BLaER1 treated with 17β-estradiol and CSF1 and Interleukin-3, amounts not matched to agents 10 nM and 100 nM (cell line): Measurements from ENCODE around the gene CALB2.

ENCODE experiments used
- H3K27ac ChIP-seq, 11 experiments: shearing (Covaris generic); formaldehyde crosslinking; 2 replicates each; pipeline ENCODE4 v1.8.1; 2022
- H3K27me3 ChIP-seq, 11 experiments: shearing (Covaris generic); formaldehyde crosslinking; 2 replicates each; pipeline ENCODE4 v1.8.1; 2022
- H3K36me3 ChIP-seq, 11 experiments: shearing (Covaris generic); formaldehyde crosslinking; 2 replicates each; pipeline ENCODE4 v1.8.1; 2022
- H3K4me1 ChIP-seq, 10 experiments: shearing (Covaris generic); formaldehyde crosslinking; 2 replicates each; pipeline ENCODE4 v1.8.1; 2022
- H3K4me2 ChIP-seq, 11 experiments: shearing (Covaris generic); formaldehyde crosslinking; 2 replicates each; pipeline ENCODE4 v1.8.1; 2022
- H3K4me3 ChIP-seq, 10 experiments: shearing (Covaris generic); formaldehyde crosslinking; 2 replicates each; pipeline ENCODE4 v1.8.1; 2022
- H3K9ac ChIP-seq, 11 experiments: shearing (Covaris generic); formaldehyde crosslinking; 2 replicates each; pipeline ENCODE4 v1.8.1; 2022
- H3K9me3 ChIP-seq, 11 experiments: shearing (Covaris generic); formaldehyde crosslinking; replicated peaks in 1 of 11; 2 replicates each; pipeline ENCODE4 v1.8.1; 2022
- H4K20me1 ChIP-seq, 11 experiments: shearing (Covaris generic); formaldehyde crosslinking; 2 replicates each; pipeline ENCODE4 v1.8.1; 2022
- Cebpa-rat ChIP-seq, 11 experiments: shearing (Covaris generic); IDR thresholded peaks; 2 replicates each; pipeline ENCODE4 v1.8.1; 2022

CALB2 gene

DNA sequence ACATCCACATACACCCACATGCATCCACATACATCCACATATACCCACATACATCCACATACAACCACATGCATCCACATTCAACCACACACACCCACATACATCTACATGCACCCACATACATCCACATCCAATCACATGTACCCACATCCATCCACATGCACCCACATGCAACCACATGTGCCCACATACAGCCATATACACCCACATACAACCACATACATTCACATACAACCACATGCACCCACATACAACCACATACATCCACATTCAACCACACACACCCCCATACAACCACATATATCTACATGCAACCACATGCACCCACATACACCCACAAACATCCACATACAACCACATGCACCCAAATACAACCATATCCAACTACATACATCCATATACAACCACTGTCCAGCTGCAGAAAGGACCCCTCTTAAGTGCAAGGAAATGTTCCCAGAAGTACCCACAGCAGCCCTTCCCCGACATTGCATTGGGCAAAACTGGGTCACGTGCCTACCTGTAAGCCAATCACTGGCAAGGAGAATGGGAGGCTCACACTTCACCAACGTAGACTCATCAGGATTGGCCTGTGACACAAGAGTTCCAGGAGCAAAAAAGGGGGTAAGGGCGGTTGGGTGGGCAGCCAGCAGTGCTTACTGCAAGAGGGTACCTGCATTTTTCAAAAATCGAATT is 18.1 kb downstream of the CALB2 start:
- no peak overlapping the region for H3K4me3 ChIP-seq
- no peak for TF ChIP-seq Cebpa-rat (IDR thresholded peaks at IDR 0.05)
- no peaks in the 10 kb centered on the region for H3K36me3 ChIP-seq
- no peak overlapping the region for H3K9ac ChIP-seq
- no peaks in the 10 kb centered on the region for H3K4me1 ChIP-seq
- H3K27ac ChIP-seq, result no peak overlapping the region
- H4K20me1 ChIP-seq, result no peaks in the 10 kb centered on the region
- no peaks in the 10 kb centered on the region for H3K27me3 ChIP-seq
- H3K9me3 ChIP-seq, result no peaks in the 10 kb centered on the region
- no peak overlapping the region for H3K4me2 ChIP-seq

DNA sequence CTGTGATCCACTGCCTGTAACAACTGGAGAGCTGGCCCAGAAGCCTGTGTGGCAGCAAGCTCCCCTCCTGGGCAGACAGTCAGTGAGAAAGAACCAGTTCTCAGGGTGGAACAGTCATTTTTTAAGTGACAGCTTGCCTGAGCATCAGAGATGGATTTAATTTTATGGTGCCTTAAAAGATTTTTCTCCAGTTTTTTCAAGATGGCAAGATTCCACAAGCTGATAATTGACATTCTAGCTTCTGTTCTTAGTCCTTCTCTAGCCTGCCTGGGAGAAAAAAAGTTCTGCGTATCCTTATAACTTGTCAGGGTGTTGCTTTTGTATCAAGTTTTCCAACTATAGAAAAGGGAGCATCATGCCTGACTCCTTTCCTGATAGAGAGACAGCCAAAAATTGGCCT is 21.2 kb downstream of the CALB2 start:
- H3K36me3 ChIP-seq, result no peaks in the 10 kb centered on the region
- no peaks in the 10 kb centered on the region for H3K9me3 ChIP-seq
- H3K9ac ChIP-seq, result no peak overlapping the region
- no peaks in the 10 kb centered on the region for H3K27me3 ChIP-seq
- H3K27ac ChIP-seq, result no peak overlapping the region
- no peak for TF ChIP-seq Cebpa-rat (IDR thresholded peaks at IDR 0.05)
- no peak overlapping the region for H3K4me3 ChIP-seq
- H3K4me2 ChIP-seq, result no peak overlapping the region
- H4K20me1 ChIP-seq, result no peaks in the 10 kb centered on the region
- H3K4me1 ChIP-seq, result peaks cover 0 to 17% (median 12%) of the 10 kb centered on the region in 10 experiments; a peak in 12 of 20 replicates

DNA sequence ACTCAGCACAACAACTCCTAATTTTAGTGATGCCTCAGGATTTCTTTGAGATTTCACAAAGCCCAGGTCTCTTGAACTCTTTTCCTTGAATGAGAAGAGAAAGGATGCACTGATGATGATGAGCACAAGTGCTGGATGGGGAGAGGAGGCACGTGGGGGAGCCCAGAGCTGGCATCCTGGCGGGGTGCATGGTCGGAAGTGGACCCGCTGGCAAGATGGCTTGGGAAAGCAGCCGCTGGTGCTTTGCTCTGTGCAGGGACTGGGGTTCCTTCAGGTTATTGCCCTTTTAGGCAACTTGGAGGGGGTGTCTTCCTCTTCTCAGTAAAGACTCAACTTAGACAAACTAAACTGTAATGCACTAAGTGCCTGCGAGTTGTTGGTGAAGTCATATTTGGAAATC is 22.3 kb downstream of the CALB2 start:
- Histone ChIP-seq H3K4me3 (no peak overlapping the region), H3K4me2 (no peak overlapping the region), H4K20me1 (no peaks in the 10 kb centered on the region), H3K27me3 (no peaks in the 10 kb centered on the region), H3K27ac (no peak overlapping the region), H3K4me1 (peaks cover 0 to 17% (median 12%) of the 10 kb centered on the region in 10 experiments; a peak in 12 of 20 replicates), H3K9ac (no peak overlapping the region), H3K9me3 (no peaks in the 10 kb centered on the region), H3K36me3 (no peaks in the 10 kb centered on the region)
- TF ChIP-seq Cebpa-rat (IDR thresholded peaks at IDR 0.05), result no peak

DNA sequence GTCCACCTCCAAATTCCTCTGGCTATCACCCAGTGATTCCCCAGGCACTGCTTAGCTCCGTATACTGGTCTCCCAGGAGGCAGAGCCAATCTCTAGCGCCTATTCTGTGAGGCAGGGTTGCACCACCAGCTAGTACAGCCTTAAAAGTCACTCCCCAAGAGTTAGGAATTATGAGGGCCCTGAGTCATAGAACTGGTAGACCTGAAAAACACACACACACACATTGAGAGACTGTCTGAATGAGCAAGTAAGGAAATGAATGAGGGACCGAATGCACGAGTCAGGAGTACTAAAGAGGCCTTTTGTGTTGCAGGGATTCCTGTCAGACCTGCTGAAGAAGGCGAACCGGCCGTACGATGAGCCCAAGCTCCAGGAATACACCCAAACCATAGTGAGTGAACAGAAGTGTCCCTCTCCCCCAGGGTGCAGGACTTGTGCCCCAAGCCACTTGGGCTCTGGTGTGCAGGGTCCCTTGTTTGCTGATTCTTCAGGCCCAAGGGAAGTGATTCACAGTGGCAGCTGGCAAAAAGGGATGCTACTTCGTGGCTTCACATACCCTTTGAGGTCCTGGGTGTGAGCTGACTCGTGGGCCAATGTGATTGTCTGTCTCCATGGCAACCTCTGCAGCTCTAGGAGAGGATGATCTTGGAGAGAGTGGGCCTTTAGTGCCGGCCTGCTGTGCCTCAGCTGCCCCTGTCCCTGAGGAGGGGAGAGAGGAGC is 24.7 kb downstream of the CALB2 start:
- Histone ChIP-seq H3K36me3 (no peaks in the 10 kb centered on the region), H3K27me3 (no peaks in the 10 kb centered on the region), H3K27ac (peak overlapping the region in 2 of 11 experiments; percentile 23 to 58; a peak in 2 of 22 replicates), H4K20me1 (no peaks in the 10 kb centered on the region), H3K4me3 (no peak overlapping the region), H3K9ac (no peak overlapping the region; a peak in 1 of 22 replicates), H3K9me3 (no peaks in the 10 kb centered on the region), H3K4me1 (peaks cover 4 to 25% (median 13%) of the 10 kb centered on the region in 10 experiments; a peak in 13 of 20 replicates), H3K4me2 (peak overlapping the region in 7 of 11 experiments; percentile 7 to 41 (median 20); a peak in 10 of 22 replicates)
- no peak for TF ChIP-seq Cebpa-rat (IDR thresholded peaks at IDR 0.05)

DNA sequence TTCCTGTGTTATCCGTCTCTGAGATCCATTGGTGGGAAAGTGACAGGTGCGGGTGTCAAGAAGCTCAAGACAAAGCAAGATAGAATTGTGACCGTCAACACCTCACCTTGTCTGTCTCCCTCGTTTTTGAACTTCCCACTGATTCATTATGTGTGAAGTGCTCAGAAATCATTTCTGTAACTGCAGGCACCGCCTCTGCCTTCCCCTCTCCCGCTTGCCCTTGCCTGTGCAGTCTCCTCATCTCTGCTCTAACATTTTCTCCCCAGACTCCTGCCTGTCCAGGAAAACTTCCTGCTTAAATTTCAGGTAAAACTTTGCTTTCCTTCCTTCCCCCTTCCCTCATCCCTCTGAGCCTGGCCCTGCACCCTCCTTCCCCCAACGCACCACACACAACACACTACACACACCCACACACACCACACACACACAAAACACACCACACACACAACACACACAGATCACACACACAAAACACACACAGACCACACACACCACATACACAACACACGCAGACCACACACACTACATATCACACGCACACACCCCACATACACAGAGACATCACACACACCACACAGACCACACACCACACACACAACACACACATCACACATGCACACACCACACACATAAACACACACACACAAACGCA is 25.7 kb downstream of the CALB2 start:
- Histone ChIP-seq H3K27ac (peak overlapping the region in 2 of 11 experiments; percentile 23 to 58; a peak in 2 of 22 replicates), H3K4me1 (peaks cover 4 to 25% (median 13%) of the 10 kb centered on the region in 10 experiments; a peak in 13 of 20 replicates), H3K36me3 (no peaks in the 10 kb centered on the region), H3K4me3 (no peak overlapping the region), H3K9ac (peak overlapping the region in 1 of 11 experiments; percentile 21; a peak in 1 of 22 replicates), H4K20me1 (no peaks in the 10 kb centered on the region), H3K27me3 (no peaks in the 10 kb centered on the region), H3K9me3 (no peaks in the 10 kb centered on the region), H3K4me2 (peak overlapping the region in 6 of 11 experiments; percentile 7 to 41 (median 22); a peak in 10 of 22 replicates)
- no peak for TF ChIP-seq Cebpa-rat (IDR thresholded peaks at IDR 0.05)

DNA sequence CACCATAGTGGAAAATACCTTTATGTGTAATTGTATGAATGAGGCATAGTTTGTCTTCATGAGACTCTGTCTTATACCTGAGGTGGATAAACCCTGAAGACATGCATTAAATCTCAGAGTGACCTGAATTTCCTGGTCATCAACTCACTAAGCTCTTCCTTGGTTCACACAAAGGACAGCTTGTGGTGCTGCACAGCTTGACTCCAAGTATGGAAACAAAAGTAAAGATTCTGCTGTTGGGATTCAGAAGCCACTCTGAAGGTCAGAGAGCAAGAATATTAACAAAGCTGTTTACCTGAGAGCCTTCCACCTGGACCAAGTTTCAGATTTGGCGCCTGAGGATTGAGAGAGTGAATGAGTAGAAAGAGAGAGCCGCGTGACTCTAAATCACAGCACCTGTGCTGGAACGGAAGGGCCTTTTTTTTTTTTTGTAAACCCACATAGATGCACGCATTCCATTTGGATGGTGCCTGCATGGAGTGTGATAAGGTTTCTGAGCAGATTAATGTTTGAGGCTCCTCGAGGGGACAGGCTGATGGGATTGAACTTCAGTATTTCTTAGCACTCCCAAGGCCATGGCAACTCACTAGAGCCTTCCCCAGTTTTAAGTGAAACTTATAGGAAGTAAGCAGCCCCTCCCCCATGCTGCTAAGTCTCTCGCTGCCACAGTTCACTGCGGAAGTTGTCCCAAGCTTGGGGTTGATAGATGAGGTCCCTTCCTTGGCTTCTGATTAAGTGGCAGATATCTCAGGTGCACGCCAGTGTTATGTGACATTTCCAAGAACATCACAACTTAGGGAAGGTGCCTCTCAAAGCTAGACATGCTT is 28.7 kb downstream of the CALB2 start:
- TF ChIP-seq Cebpa-rat (IDR thresholded peaks at IDR 0.05), result no peak
- Histone ChIP-seq H3K27me3 (no peaks in the 10 kb centered on the region), H3K27ac (no peak overlapping the region), H3K9me3 (no peaks in the 10 kb centered on the region), H3K4me1 (peaks cover 4 to 25% (median 13%) of the 10 kb centered on the region in 10 experiments; a peak in 13 of 20 replicates), H3K9ac (no peak overlapping the region), H3K36me3 (no peaks in the 10 kb centered on the region), H3K4me3 (no peak overlapping the region), H4K20me1 (no peaks in the 10 kb centered on the region), H3K4me2 (peak overlapping the region in 7 of 11 experiments; percentile 4 to 27 (median 11); a peak in 7 of 22 replicates)

DNA sequence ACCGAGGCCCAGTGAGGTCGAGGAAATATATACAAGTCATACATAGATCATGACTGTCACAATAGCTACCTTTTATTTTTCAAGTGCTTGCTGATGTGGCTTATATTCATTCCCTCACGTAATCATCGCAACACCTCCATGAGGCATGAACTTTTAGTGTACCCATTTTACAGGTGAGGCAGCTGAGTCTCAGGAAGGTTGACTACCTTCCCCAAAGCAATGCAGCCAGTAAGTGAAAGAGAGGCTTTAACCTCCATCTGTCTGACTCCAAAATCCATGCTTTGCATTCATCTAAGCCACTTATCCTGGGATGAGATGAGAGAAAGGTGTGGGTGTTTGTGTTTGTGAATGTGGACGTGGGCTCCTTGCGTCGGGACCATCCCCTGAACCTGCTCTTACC is 30.8 kb downstream of the CALB2 start:
- no peak overlapping the region for H3K9ac ChIP-seq
- no peaks in the 10 kb centered on the region for H3K9me3 ChIP-seq
- no peaks in the 10 kb centered on the region for H4K20me1 ChIP-seq
- H3K4me1 ChIP-seq, result peaks cover 0 to 9% (median 5%) of the 10 kb centered on the region in 10 experiments; a peak in 6 of 20 replicates
- TF ChIP-seq Cebpa-rat (IDR thresholded peaks at IDR 0.05), result no peak
- no peaks in the 10 kb centered on the region for H3K27me3 ChIP-seq
- H3K4me2 ChIP-seq, result no peak overlapping the region
- no peak overlapping the region for H3K27ac ChIP-seq
- no peak overlapping the region for H3K4me3 ChIP-seq
- H3K36me3 ChIP-seq, result no peaks in the 10 kb centered on the region

DNA sequence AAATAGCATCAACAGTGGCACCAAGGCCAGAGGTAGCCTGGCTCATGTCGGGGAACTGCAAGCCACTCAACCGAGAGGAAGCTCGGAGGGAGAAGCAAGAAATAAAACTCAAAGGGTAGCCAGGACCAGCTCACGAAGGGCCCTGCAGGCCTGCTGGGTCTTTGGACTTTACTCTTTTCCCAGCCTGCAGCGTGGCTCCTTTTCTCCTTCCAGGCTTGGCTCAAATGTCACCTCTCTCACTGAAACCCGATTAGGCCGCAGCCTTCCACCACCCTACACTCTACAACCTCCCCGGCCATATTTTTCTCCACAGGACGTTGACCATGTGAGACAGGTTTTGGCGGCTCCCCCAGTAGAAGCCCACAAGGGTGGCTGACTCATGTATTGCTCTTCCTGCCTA is 38.1 kb downstream of the CALB2 start:
- Histone ChIP-seq H3K4me2 (no peak overlapping the region), H3K27ac (no peak overlapping the region), H3K9ac (no peak overlapping the region), H3K4me1 (no peaks in the 10 kb centered on the region), H3K9me3 (no peaks in the 10 kb centered on the region; a peak in 3 of 22 replicates), H3K36me3 (no peaks in the 10 kb centered on the region), H4K20me1 (no peaks in the 10 kb centered on the region), H3K4me3 (no peak overlapping the region), H3K27me3 (no peaks in the 10 kb centered on the region)
- TF ChIP-seq Cebpa-rat (IDR thresholded peaks at IDR 0.05), result no peak
